DMS153 treated with DMSO at 0.1 percent for 48 hours (cell line): ENCODE data around the gene SLC22A3.

Experiments used
- DNase-seq: peaks from one replicate; lab custom pipeline; 2025; ENCODE audit not compliant: unreplicated experiment; lab: John Stamatoyannopoulos, UW

SLC22A3 gene

DNA sequence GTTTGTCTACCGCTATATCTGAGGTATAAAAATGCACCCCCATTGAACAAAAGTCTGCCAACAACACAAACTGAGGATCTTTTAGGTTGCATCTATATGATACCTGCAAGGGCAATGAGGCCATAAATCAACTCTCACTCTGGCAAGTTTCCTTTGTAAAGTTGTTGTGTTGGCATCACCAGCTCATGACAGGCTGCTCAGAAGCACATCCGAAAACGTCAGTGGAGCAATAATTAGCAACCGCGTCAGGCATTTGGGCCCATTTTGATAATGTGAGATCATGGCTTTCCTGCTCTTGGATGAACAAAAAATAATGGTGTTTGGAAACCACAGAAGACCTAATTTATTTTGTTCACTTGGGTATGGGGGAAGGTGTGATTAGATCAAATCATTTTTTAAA lies 12.0 kb upstream of the SLC22A3 start:
- DNase-seq, result no peak

DNA sequence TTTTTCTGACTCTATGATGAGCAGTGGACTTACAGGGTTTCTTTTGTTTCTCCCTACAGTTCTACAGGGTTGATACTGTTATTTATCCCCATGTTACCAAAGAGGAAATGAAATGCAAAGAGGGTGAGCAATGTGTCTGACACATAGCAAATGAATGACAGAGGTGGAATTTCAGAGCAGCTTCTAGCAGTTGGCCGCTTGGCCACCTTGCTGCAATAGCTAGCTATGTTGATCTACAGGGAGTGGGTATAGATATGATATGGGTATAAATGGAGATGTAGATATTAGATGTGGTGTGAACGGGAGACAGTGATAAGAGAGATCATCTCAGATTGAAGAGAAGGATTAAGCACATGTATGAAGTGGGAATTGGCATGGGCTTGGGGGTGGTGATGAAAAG lies 10.9 kb upstream of the SLC22A3 start:
- no peak for DNase-seq

DNA sequence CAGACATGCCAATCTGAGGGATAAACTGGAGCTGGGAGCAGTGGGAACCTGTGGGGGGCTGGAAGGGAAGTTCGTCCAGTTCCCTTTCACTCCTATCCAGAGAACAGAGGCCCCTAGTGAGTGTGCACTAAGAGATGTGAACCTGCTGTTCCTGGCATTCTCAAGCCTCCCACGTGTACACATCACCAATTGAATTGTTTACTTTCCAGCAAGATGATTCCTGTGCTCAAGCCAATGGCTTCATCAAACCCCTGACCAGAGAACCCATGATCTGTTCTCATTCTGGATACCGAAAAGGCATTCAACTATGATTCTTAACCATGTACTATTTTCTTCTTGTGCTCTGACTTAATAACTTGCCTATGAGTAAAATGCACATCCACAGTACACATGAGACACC lies 10.2 kb upstream of the SLC22A3 start:
- DNase-seq, result no peak

DNA sequence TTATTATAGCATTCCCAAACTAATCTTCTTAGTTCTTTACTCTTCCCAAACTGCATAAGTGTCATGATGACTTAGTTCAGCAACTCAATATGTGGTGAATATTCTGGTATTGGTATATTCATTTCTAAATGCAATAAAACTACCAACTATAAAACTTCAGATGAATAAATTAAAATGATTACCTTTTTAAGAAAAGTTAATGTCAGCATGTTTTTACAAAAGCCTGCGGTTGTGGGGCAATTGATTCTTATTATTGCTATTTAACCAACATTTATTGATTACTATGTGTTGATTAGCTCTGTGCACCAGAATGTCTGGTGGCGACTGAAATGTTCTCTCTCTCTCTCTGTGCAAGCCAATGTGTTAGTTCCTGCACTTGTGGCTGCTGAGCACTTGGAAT lies 5.0 kb upstream of the SLC22A3 start:
- DNase-seq, result no peak

DNA sequence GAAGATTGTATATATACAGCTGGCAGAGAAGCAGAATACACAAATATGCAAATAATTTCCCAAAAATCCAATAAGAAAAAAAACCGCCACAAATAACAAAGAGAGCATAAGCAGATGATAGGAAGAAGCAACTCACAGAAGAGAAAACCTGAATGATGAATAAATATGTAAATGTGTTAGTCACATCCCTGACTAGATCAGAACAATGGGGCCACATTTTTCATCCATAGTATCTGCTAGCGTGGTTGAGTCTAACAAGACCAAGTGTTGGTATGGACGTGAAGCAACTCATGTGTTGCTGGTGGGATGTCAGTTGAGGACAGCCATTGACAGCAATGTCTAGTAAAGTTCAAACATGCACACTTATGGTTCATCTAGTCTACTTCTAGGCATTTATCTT lies 3.9 kb upstream of the SLC22A3 start:
- DNase-seq, result no peak

DNA sequence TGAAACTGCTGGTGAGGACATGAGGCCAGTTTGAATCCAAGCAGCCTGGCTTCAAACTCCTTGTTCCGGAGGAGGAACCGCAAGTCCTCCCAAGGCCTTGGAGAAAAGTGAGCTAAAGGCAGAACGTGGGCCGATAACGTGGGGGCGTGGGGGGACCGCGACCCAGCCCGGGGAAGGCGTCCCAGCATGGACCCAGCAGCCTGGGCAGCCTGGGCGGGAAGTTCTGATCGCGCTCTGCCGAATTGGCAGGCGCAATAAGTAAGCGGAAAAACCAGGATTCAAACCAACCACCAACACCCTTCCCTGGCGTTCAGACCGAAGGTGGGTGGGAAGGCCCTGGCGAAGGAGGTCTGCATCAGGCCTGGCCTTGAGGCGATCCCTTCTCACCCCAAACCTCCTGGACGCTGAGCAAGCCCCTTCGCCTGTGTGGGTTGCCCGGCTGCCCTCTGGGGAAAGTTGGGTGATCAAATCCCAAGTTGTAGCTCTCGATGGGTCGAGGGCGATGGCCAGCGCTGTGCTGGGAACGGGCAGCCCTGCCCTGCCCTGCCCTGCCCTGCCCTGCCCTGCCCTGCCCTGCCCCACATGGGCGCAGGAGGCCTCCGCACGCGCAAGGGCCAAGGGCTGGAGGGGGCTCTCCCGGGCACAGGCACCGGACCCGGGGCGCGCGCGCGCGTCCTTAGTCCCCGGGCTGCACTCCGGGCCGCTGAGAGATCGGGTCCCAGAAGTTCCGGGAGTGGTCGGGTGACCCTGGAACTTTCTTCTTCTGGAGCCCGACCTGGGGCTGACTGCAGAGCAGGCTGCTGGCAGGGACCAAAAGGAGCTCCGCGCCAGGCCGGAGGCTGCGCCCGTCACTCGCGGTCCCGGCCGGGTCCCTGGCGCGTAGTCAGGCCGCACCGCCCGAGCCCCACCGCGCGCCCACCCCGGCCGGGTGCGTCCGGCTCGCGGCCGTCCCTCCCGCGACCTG lies 637 bp upstream of the SLC22A3 start:
- DNase-seq, result no peak

DNA sequence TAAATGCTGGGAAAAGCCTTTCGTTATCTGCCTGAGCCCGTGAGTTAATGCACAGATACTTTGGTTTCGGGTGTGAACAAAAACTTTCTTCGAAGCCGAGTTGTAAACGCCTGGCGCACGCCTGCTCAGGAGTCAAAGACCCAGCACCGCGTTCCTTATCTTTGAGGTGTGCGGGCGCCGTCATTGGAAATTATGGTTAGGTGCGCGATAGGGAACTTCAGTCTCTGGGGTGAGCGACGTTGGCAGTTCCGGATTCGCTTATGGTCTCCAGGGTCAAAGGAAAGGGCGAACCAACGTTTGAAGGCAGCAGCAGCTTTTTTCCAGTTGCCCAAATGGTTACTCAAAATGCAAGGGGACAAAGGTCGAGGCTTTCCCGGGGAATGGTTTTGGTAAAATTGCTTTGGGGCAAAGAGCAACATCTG lies 853 bp downstream of the SLC22A3 start:
- DNase-seq, result no peak

DNA sequence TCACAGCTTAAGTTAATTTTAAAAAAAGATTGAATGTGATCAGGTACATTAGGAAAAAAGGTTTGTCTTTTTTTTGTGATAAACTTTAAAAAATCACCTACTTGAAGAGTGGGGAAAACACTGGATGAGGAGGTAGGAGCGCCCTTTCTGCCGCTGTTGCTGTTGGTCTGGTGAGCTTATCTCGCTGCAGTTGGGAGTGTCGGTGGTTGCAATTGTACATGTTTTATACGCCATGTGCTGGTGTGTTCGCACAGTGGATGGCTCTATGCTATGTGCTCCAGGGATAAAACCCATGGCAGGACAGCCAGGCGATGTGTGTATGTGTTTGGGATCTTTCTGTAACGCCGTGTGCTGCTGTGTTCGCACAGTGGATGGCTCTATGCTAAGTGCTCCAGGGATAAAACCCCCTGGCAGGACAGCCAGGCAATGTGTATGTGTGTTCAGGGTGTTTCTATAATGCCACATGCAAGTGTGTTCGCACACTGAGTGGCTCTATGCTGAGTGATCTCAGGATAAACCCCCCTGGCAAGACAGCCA lies 1.7 kb downstream of the SLC22A3 start:
- DNase-seq, result no peak

DNA sequence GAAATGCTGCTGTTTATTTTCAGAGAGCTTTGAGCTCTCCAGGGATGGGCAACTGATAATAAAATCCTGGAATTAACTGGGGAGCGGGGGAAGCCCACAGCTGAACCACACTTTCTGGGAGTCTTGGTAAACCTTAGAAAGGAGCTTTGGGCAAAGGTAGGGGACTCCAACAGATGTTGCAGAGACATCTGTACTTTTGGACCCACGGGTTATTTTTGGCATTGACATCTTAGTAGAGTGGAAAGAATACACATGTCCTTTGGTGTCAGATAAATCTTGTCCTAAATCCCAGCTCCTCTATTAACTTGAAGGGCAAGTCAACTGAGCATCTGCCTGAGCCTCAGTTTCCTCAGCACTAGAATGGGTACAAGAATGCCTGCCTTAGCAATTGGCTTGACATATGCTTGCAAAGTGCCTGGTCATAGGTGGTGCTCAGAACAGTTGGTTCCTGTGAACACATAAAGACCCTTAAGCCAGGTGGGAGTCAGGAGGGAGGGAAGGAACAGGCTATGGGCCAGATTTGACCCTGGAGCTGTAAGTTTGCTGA lies 5.8 kb downstream of the SLC22A3 start:
- DNase-seq, result no peak

DNA sequence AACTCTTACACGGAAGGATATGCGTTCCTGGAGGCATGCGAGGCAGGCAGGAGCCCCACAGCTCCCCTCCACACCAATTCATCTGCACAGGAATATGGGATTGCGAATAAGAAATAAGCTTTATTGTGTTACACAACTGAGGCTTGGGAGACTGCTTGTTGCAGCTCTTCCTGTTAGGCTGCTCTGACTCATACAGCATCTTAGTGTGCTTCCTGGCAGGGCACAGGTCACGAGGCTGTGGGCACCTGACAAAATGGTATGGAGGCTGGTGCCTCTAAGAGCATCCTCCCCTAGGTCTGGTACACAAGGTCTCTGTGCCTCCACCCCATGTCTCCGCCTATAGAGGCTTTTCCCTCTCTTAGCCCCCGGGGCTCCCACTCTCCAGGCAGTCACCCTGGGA lies 6.8 kb downstream of the SLC22A3 start:
- DNase-seq, result no peak

DNA sequence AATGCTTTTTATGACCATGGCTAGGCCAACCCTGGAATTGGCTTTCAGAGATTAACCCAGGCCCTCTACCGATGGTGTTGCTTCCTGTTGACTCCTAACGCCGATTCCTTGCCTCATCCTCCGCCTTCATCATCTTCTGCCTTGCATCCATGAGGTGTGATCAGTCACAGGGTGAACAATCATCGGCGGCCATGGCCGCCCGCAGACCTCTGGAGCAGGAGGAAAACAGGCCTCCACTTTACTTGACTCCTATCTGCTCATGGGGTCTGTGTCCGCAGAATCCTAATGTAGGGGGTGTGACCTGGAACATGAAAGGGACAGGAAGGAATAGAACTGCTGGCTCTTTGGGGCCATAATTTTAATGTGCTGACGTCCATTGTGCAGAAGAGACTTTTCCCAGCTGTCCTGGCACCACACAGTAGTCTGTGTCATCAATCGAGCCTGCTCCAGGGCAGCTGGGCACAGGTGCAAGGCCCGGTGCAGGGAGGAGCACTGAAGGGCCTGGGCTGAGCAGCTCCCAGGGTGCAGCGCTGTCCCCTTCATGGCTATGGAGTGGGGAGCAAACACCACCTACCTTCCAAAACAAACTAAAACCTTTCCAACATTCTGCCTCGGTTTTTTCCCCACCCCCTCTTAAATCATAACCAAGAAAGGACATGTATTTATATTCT lies 8.0 kb downstream of the SLC22A3 start:
- no peak for DNase-seq

DNA sequence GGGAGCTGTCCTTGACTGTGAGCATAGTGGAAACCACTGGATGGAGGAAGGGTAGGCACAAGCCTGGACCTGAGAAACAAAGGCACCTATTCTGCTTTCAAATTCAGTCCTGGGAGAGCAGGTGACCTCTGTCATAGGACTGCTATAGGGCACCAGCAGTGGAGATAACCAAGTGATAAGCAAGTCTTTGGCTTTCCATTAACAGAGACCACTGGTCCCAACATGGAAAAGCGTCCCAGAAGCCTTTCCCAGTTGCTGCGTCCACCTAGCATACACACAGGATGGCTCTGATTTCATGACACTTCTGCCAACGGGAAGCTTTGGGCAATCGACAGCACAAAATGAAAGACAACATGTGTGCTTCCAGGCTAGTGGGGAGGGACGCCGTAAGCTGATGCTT lies 8.9 kb downstream of the SLC22A3 start:
- no peak for DNase-seq

DNA sequence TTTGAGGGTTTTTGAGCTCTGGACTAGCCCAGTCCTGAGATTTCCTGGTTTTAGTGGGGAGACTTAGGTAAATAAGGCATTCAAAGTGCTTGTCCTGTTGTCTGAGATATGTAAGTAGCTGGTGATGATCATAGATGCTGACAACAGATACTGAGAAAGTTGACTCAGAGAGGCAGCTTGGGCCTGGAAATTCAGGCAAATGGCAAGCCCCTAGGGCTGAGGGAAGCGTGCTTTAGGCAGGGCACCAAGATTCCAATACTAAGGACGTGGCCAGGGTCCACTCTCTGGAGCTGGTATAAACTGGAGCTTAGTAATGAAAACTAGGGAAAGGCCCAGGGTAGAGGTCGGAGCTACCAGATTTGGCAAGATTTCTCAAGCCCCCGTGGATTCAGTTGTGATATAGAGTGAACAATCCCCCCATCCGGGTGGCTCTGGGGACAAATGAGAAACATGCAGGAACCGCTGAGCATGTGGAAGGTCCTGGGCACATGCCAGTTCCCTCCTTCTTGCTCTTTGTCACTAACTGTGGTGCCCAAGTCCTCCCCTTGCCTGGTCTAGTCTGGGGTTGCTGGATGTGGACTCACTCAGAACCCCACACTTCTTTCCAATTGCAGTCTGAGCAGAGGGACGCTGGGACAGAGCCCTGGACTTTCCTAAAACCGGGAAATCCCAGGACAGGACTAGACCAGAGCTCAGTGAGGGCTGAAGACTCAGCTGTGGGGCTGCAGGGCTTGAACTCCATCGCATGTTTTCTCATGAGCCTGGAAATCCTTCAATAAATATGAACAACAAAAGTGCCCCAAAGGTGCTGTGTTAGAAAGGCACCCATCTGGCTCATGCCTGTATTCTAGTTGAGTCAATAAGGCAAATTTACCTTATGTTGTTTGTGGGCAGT lies 10.3 kb downstream of the SLC22A3 start:
- DNase-seq, result no peak

DNA sequence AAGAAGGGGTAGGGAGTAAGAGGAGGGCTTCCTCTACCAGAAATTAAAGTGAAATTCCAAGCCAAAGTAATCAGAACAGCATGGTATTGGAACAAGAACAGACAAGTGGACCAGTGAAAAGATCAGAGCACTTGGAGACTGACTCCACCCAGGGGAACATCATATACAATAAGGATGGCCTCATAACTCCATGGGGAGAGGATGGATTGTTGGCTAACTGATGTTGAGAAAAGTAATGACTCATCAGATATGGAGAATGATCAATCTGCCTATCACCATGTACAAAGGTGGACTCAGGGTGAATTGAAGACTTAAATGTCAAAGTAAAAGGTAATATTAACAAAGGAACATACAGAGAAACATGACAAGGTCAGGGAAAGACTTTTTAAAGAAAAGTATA lies 12.8 kb downstream of the SLC22A3 start:
- no peak for DNase-seq

DNA sequence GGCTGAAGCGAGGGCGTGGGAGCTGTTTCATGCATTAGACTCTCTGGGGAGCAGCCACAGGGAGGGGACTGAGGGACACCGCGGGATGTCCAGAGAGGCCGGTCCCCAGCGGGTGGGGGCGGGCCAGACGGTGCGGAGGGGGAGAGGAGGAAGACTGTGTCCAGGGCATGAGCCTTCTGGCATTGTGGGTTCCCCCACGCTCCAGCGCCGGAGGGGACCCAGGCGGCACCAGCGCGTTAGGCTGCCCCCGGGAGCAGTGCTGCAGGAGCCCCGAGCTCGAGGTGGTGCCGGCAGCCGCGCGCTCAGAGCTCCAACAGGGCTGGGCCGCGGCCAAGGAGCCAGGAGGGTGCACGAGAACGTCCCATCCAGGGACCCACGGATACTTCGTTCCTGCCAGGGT lies 14.4 kb downstream of the SLC22A3 start:
- DNase-seq, result no peak

DNA sequence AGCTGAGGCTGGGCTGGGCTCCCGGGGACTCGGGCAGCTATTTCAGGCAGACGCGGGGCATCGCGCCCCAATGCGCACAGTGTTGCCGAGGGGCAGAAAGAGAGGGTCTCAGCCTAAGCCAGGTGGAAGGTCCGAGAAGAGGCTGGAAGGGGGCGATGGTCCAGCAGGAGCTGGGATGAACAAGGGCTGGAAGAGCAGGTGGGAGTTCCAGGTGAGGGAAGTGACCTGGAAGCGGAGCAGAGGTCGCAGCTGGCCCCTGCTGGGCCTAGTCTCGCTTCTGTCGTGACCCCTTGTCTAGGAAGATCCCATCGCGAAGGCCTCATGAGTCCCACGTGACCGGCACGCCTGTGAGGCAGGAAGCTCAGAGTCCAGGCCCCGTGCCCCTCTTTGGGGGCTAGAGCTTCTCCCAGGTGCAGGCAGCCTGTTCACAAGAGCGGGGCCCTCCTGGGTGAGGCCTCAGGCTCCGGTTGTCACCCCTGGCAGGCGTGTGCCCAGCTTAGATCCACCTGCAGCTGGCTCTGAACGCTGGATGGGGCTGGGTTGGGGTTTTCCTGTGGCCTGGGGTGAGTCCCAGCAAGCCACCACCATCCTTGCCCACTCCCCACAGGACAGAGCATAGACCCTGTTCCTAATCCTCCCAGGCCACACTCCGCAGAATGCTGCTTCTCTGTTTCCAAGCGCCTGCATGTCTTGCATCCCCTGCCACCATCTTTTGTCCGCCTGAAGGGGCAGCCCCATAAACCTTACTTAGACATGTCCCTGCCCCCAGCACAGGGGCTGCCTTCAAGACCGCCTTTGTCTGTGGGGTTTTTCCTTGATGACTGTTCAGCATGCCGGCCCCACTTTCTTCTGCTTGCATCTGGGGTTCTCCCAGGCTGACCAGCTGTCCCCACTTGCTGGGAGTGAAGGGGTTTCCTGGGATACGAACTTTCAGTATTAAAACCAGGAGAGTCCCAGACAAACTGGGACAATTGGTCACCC lies 15.1 kb downstream of the SLC22A3 start:
- no peak for DNase-seq

DNA sequence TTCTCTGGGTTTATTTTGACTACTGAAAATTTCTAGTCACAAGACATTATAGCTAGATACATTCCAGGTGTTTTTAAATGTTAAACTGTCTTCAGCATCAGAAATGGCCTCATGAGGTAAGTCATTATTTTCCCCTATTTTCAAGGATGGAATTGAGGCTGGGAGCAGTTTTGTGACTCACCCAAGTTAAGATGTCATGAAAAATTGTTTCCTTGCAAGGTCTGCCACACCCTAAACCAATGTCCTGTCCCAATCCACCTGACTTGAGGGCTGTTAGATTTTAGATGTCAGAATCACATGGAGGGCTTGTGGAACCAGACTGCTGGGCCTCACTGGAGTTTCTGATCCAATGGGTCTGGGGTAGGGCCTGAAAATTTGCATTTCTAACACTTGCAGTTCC lies 16.9 kb downstream of the SLC22A3 start:
- no peak for DNase-seq

DNA sequence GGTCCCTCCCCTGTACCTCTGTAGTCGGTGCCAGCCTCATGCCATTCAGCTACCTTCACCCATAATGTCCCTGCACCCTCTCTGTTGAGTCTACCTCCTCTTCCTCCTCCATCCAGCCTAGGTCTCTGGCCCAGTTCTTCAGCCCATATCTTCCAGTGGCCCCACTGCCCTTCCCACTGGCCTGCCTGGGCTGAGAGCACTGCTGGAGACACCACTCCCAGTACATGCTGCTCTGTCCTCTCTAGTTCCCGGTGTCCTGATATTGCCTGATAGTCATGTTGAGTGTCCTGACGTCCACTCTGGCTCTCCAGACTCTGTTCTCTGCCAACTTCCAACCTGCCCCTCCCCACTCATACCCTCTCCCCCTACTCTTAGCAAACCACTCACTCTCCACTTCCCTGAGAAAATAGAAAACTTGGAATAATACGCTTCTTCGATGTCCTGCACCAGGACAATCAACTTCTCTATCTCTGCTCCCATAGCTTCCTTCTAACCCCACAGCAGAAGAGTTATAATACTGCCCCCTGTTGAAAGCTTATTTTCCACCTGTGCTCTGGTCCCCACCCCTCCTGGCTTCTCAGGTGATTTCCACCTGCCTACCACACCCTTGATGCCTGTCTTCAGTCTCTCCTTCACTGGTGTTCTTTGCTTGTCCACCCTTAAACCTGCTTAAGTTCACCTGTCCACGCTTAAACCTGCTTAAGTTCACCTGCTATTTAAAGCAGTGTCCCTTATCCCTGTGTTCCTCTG lies 19.8 kb downstream of the SLC22A3 start:
- DNase-seq, result no peak

DNA sequence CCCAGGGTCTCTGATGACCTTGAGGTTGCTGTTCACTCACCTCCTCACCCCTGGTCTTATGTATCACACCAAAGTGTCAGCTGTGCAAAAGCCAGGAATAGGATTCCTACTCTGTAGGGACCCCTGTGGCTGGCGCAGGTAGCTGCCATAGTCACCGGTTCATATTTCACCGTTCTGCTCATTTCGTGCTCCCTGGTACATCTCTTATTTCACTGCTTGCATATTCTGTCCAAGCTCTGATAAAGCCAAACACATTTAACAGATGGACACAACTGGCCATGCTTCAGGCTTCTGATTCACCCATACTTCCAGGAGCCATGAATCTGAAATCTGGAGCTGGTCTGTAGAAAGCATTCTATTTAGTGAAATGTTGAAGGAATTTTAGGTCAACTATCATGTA lies 20.5 kb downstream of the SLC22A3 start:
- no peak for DNase-seq
